Neural cell (in vitro differentiated cells): ENCODE measurements around the gene MTFP1. TPM values are rescaled to one million over a fixed set of nuclear protein-coding genes. Genes with fewer than 3 reads are reported as not detected.

ENCODE experiments used
- H2AFZ ChIP-seq: fragments of 200-600, 300-800 bp; sonication (generic), shearing (Covaris generic); 2 replicates; pipeline ENCODE4 v1.6.0; 2014; ENCODE audit warnings: low read depth, mild to moderate bottlenecking, antibody characterized with exemption, low read length, moderate library complexity
- H3F3A ChIP-seq: fragments of 200-600 bp; shearing (Covaris generic); 2 replicates; pipeline ENCODE4 v1.6.1; 2016; ENCODE audit warnings: mild to moderate bottlenecking, moderate library complexity, mixed read lengths, antibody characterized with exemption, low read length; ENCODE audit not compliant: insufficient read depth, poor library complexity, severe bottlenecking
- H3K27ac ChIP-seq: fragments of 200-600, 300-800 bp; sonication (generic), shearing (Covaris generic); 2 replicates; pipeline ENCODE4 v1.5.1; 2014; ENCODE audit warnings: mild to moderate bottlenecking, low read length, moderate library complexity
- H3K27me3 ChIP-seq: fragments of 300-800, 200-600 bp; sonication (generic), shearing (Covaris generic); 2 replicates; pipeline ENCODE4 v1.6.0; 2014; ENCODE audit warnings: mild to moderate bottlenecking, low read depth, low read length, moderate library complexity; ENCODE audit not compliant: insufficient read depth
- H3K36me3 ChIP-seq: fragments of 300-800, 200-600 bp; sonication (generic), shearing (Covaris generic); 2 replicates; pipeline ENCODE4 v1.5.1; 2014; ENCODE audit warnings: mild to moderate bottlenecking, antibody characterized with exemption, low read length, moderate library complexity; ENCODE audit not compliant: insufficient read depth
- H3K4me2 ChIP-seq: fragments of 300-800, 200-600 bp; sonication (generic), shearing (Covaris generic); 2 replicates; pipeline ENCODE4 v1.6.0; 2014; ENCODE audit warnings: mild to moderate bottlenecking, low read length
- H3K4me3 ChIP-seq: fragments of 300-800, 200-600 bp; sonication (generic), shearing (Covaris generic); 2 replicates; pipeline ENCODE4 v1.5.1; 2014; ENCODE audit warnings: mild to moderate bottlenecking, low read length, moderate library complexity
- H3K79me2 ChIP-seq: fragments of 200-600 bp; shearing (Covaris generic); replicated peaks from 2 replicates; pipeline ENCODE4 v1.6.0; 2014; ENCODE audit warnings: mild to moderate bottlenecking, low read length, moderate library complexity; ENCODE audit not compliant: insufficient read depth
- H3K9ac ChIP-seq: fragments of 300-800, 200-600 bp; sonication (generic), shearing (Covaris generic); 2 replicates; pipeline ENCODE4 v1.6.1; 2016; ENCODE audit warnings: mild to moderate bottlenecking, low read length, mixed read lengths
- H3K9me2 ChIP-seq: fragments of 200-600 bp; shearing (Covaris generic); 2 replicates; pipeline ENCODE4 v1.6.1; 2016; ENCODE audit warnings: mild to moderate bottlenecking, low read length, mixed read lengths; ENCODE audit not compliant: insufficient read depth
- H3K9me3 ChIP-seq: fragments of 200-600, 300-800 bp; sonication (generic), shearing (Covaris generic); 2 replicates; pipeline ENCODE4 v1.6.1; 2016; ENCODE audit warnings: mild to moderate bottlenecking, mixed run types, low read length, moderate library complexity, mixed read lengths
- H4K20me1 ChIP-seq: fragments of 200-600 bp; shearing (Covaris generic); 2 replicates; pipeline ENCODE4 v1.6.1; 2016; ENCODE audit warnings: mild to moderate bottlenecking, mixed run types; ENCODE audit not compliant: insufficient read depth
- CTCF ChIP-seq: fragments of 450-650 bp; IDR thresholded peaks from 2 replicates; pipeline ENCODE4 v1.5.1; 2014; ENCODE audit warnings: antibody characterized with exemption, mild to moderate bottlenecking, moderate library complexity; ENCODE audit not compliant: poor library complexity, severe bottlenecking
- EP300 ChIP-seq: fragments of 450-650 bp; conservative IDR thresholded peaks from 2 replicates; pipeline ENCODE4 v1.6.1; 2014; ENCODE audit warnings: antibody characterized with exemption, mild to moderate bottlenecking, moderate library complexity; ENCODE audit not compliant: poor library complexity, severe bottlenecking
- EZH2 ChIP-seq: fragments of 200-600, 300-800 bp; shearing (Covaris generic), sonication (generic); IDR thresholded peaks from 2 replicates; pipeline ENCODE4 v1.6.1; 2014; ENCODE audit warnings: antibody characterized with exemption, low read length, borderline replicate concordance, mild to moderate bottlenecking; ENCODE audit not compliant: insufficient read depth, poor library complexity, severe bottlenecking
- MXI1 ChIP-seq: fragments of 450-650 bp; conservative IDR thresholded peaks from 2 replicates; pipeline ENCODE4 v1.6.1; 2014; ENCODE audit warnings: antibody characterized with exemption, mild to moderate bottlenecking; ENCODE audit not compliant: poor library complexity, severe bottlenecking
- POLR2AphosphoS5 ChIP-seq: IDR thresholded peaks from 2 replicates; pipeline ENCODE4 v1.6.1; 2012
- RAD21 ChIP-seq: fragments of 450-650 bp; conservative IDR thresholded peaks from 2 replicates; pipeline ENCODE4 v1.6.1; 2014; ENCODE audit warnings: antibody characterized with exemption, mild to moderate bottlenecking, moderate library complexity
- REST ChIP-seq: IDR thresholded peaks from 2 replicates; pipeline ENCODE4 v1.6.1; 2012; ENCODE audit warnings: borderline replicate concordance
- SMC3 ChIP-seq: fragments of 450-650 bp; conservative IDR thresholded peaks from 2 replicates; pipeline ENCODE4 v1.6.1; 2014; ENCODE audit warnings: antibody characterized with exemption, mild to moderate bottlenecking, moderate library complexity; ENCODE audit not compliant: poor library complexity
- TAF1 ChIP-seq: IDR thresholded peaks from 2 replicates; pipeline ENCODE4 v1.6.1; 2012; ENCODE audit warnings: low read depth
- polyA plus RNA-seq: library from polyadenylated mRNA; depleted of rRNA; stranded (reverse); fragments of >200 nt; gene quantifications from 2 replicates; pipeline ENCODE4 v1.2.3, GENCODE V29; 2014

MTFP1 gene
- polyA plus RNA-seq, 1 donor from 2014 or later, result 8.1 TPM

GRCh38 chr22:30411780-30412179 is 13.8 kb upstream of the MTFP1 start:
- no peaks in the 10 kb centered on the region for H3K27me3 ChIP-seq
- H3K79me2 ChIP-seq, result no peaks in the 10 kb centered on the region
- H3F3A ChIP-seq, result no peaks in the 10 kb centered on the region
- H4K20me1 ChIP-seq, result no peaks in the 10 kb centered on the region
- H3K9ac ChIP-seq, result no peak overlapping the region
- TF ChIP-seq CTCF (no peak), REST (no peak), EZH2 (no peak), SMC3 (no peak), RAD21 (no peak), EP300 (no peak), POLR2AphosphoS5 (no peak)
- no peaks in the 10 kb centered on the region for H3K9me3 ChIP-seq
- no peaks in the 10 kb centered on the region for H3K9me2 ChIP-seq
- H3K27ac ChIP-seq, result no peak overlapping the region
- no peak overlapping the region for H2AFZ ChIP-seq
- H3K4me3 ChIP-seq, result no peak overlapping the region
- no peak overlapping the region for H3K4me2 ChIP-seq
- H3K36me3 ChIP-seq, result no peaks in the 10 kb centered on the region

GRCh38 chr22:30413001-30413400 is 12.6 kb upstream of the MTFP1 start:
- no peak overlapping the region for H3K9ac ChIP-seq
- no peaks in the 10 kb centered on the region for H3K79me2 ChIP-seq
- H3K9me2 ChIP-seq, result no peaks in the 10 kb centered on the region
- H3K4me3 ChIP-seq, result no peak overlapping the region
- no peaks in the 10 kb centered on the region for H3K27me3 ChIP-seq
- no peak overlapping the region for H3K4me2 ChIP-seq
- H4K20me1 ChIP-seq, result no peaks in the 10 kb centered on the region
- no peak overlapping the region for H3K27ac ChIP-seq
- no peaks in the 10 kb centered on the region for H3F3A ChIP-seq
- no peak overlapping the region for H2AFZ ChIP-seq
- TF ChIP-seq TAF1 (no peak), SMC3 (no peak), CTCF (no peak), EZH2 (no peak), POLR2AphosphoS5 (no peak), MXI1 (no peak), EP300 (no peak), RAD21 (no peak), REST (no peak)
- H3K9me3 ChIP-seq, result no peaks in the 10 kb centered on the region
- no peaks in the 10 kb centered on the region for H3K36me3 ChIP-seq
